ENCODE data around the gene TGM2. TPM values are rescaled to one million over a fixed set of nuclear protein-coding genes. Genes with fewer than 3 reads are reported as not detected.

Gene TGM2
- polyA plus RNA-seq, 1 donor (not counting 4 experiments of a cell fraction or from before 2014, with no cell fraction given), result 18.7 TPM

DNA sequence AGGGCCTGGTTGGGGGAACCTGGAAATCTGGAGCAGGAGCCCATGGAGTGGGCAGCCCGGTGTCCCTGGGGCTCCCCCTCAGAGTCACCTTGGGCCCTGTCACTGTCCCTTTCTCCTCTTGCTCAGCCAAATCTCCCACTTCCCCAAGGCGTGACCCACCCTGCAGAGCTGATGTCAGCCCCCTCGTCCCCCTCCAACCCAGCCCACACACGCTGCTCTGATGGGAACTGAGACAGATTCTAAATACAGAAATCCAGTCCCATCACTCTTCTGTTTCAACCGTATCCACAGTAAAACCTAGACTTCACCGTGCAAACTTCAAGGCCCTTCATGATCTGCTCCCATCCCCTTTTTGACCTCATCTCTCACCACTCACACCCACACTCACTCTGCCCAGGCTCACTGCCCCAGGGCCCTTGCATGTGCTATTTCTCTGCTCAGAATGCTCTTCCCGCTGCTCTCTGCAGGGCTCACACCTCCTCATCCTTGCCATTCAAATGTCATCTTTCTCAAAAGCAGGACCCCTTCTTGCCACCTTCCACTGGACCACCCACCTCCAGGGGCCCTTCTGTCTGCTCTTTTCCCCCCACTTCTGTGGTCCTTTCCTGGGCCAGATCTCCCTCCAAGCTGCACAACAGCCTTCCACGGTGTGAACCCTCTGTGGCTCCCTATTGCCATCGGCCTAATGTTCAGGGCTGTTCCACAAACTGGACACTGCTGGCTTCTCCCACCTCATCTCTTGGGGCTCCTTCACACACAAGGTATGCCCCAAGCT, 16.6 kb downstream of the TGM2 start:
- no peaks in the 10 kb centered on the region for H3K9me3 ChIP-seq (ENCODE audit: control insufficient read depth, low read depth, low read length)
- H3K4me3 ChIP-seq (ENCODE audit: control insufficient read depth in 2 of 3, extremely low read depth in 1 of 3, insufficient read depth in 2 of 3, low read depth in 1 of 3, low read length in 3 of 3), result no peak overlapping the region
- FAIRE-seq, result no peak
- no peak overlapping the region for H3K27ac ChIP-seq (ENCODE audit: control insufficient read depth, insufficient read depth, low read length)
- no peaks in the 10 kb centered on the region for H4K20me1 ChIP-seq (ENCODE audit: control insufficient read depth, extremely low read depth, insufficient read depth, low read length)
- peaks cover 14% of the 10 kb centered on the region for H3K4me1 ChIP-seq (ENCODE audit: control insufficient read depth, extremely low read depth, insufficient read depth, low read length)
- no peaks in the 10 kb centered on the region for H3K9me1 ChIP-seq (ENCODE audit: control insufficient read depth, extremely low read depth, insufficient read depth, low read length)
- H2AFZ ChIP-seq (ENCODE audit: control insufficient read depth, low read length), result no peak overlapping the region
- H3K79me2 ChIP-seq (ENCODE audit: control insufficient read depth, insufficient read depth, low read length), result no peaks in the 10 kb centered on the region
- H3K9ac ChIP-seq (ENCODE audit: control insufficient read depth, extremely low read depth, insufficient read depth, low read length), result no peak overlapping the region
- no peaks in the 10 kb centered on the region for H3K36me3 ChIP-seq (ENCODE audit: control insufficient read depth in 2 of 2, extremely low read depth in 1 of 2, insufficient read depth in 2 of 2, low read length in 2 of 2)
- no peak overlapping the region for H3K4me2 ChIP-seq (ENCODE audit: control insufficient read depth, extremely low read depth, insufficient read depth, low read depth, low read length)
- H3K27me3 ChIP-seq (ENCODE audit: control insufficient read depth, extremely low read depth, insufficient read depth, low read length), result no peaks in the 10 kb centered on the region
- DNase-seq (ENCODE audit: low read depth, low spot score), result no peak
- dilution Hi-C loops (cut with MboI; ENCODE audit: extremely low pct_ligation_motif_present, low sequenced_read_pairs), result no loop called here
- no peak for TF ChIP-seq EZH2 (IDR thresholded peaks at IDR 0.05; ENCODE audit: low read length)

DNA sequence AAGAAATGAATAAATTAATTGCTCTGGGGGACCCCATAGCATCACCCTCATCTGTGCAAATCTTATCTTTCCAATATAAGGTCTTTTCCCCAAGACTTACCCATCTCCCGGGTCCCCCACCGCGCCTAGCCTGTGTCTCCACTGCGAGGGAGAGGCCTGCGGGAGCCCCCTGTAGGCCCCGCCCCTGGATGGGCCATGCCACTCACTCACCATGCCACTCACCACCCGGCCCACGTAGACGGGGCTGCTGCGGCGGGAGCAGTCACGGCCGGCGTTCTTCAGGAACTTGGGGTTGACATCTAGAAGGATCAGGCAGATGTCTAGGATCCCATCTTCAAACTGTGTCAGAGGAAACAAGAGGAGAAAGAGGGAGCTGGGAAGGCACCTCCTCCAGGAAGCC, 17.3 kb downstream of the TGM2 start:
- H3K4me1 ChIP-seq (ENCODE audit: control insufficient read depth, extremely low read depth, insufficient read depth, low read length), result peaks cover 20% of the 10 kb centered on the region
- dilution Hi-C loops (cut with MboI; ENCODE audit: extremely low pct_ligation_motif_present, low sequenced_read_pairs), result no loop called here
- H3K27ac ChIP-seq (ENCODE audit: control insufficient read depth, insufficient read depth, low read length), result no peak overlapping the region

More for the DNA sequence above, 17.3 kb downstream of the TGM2 start:
- Histone ChIP-seq H3K4me3 (ENCODE audit: control insufficient read depth in 2 of 3, extremely low read depth in 1 of 3, insufficient read depth in 2 of 3, low read depth in 1 of 3, low read length in 3 of 3) (no peak overlapping the region), H3K79me2 (ENCODE audit: control insufficient read depth, insufficient read depth, low read length) (no peaks in the 10 kb centered on the region), H3K27me3 (ENCODE audit: control insufficient read depth, extremely low read depth, insufficient read depth, low read length) (no peaks in the 10 kb centered on the region), H4K20me1 (ENCODE audit: control insufficient read depth, extremely low read depth, insufficient read depth, low read length) (no peaks in the 10 kb centered on the region), H2AFZ (ENCODE audit: control insufficient read depth, low read length) (no peak overlapping the region), H3K9me1 (ENCODE audit: control insufficient read depth, extremely low read depth, insufficient read depth, low read length) (no peaks in the 10 kb centered on the region), H3K4me2 (ENCODE audit: control insufficient read depth, extremely low read depth, insufficient read depth, low read depth, low read length) (no peak overlapping the region), H3K9ac (ENCODE audit: control insufficient read depth, extremely low read depth, insufficient read depth, low read length) (no peak overlapping the region), H3K9me3 (ENCODE audit: control insufficient read depth, low read depth, low read length) (no peaks in the 10 kb centered on the region), H3K36me3 (ENCODE audit: control insufficient read depth in 2 of 2, extremely low read depth in 1 of 2, insufficient read depth in 2 of 2, low read length in 2 of 2) (no peaks in the 10 kb centered on the region)
- FAIRE-seq, result no peak
- no peak for TF ChIP-seq EZH2 (IDR thresholded peaks at IDR 0.05; ENCODE audit: low read length)
- TF ChIP-seq, protein P1, sequence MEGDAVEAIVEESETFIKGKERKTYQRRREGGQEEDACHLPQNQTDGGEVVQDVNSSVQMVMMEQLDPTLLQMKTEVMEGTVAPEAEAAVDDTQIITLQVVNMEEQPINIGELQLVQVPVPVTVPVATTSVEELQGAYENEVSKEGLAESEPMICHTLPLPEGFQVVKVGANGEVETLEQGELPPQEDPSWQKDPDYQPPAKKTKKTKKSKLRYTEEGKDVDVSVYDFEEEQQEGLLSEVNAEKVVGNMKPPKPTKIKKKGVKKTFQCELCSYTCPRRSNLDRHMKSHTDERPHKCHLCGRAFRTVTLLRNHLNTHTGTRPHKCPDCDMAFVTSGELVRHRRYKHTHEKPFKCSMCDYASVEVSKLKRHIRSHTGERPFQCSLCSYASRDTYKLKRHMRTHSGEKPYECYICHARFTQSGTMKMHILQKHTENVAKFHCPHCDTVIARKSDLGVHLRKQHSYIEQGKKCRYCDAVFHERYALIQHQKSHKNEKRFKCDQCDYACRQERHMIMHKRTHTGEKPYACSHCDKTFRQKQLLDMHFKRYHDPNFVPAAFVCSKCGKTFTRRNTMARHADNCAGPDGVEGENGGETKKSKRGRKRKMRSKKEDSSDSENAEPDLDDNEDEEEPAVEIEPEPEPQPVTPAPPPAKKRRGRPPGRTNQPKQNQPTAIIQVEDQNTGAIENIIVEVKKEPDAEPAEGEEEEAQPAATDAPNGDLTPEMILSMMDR (optimal IDR thresholded peaks at IDR 0.05 in 1 of 3, IDR thresholded peaks at IDR 0.05 in 1 of 3, conservative IDR thresholded peaks at IDR 0.05 in 1 of 3; ENCODE audit: extremely low read depth in 1 of 3, insufficient read depth in 2 of 3, low read length in 3 of 3), result no peak
- DNase-seq (ENCODE audit: low read depth, low spot score), result no peak
